Esophagus squamous epithelium (tissue), 5 donors: ENCODE measurements around the gene FHAD1. TPM values are rescaled to one million over a fixed set of nuclear protein-coding genes. Genes with fewer than 3 reads are reported as not detected.

Source experiments
- DNase-seq: peaks from one replicate; lab custom pipeline; 2025; lab: John Stamatoyannopoulos, UW
- H3K27ac ChIP-seq, 4 donors: fragments of 200-600 bp; sonication (generic); one replicate each; pipeline ENCODE4 v1.5.1; 2016 to 2019; ENCODE audit warnings: mild to moderate bottlenecking in 1 of 4
- H3K27me3 ChIP-seq, 4 donors: fragments of 200-600 bp; sonication (generic); 1 replicate in 3 of 4; 2 replicates in 1 of 4; pipeline versions ENCODE4 v1.5.1 to v1.6.0; 2017 to 2021; ENCODE audit warnings: antibody characterized with exemption in 1 of 4
- H3K36me3 ChIP-seq, 3 donors: fragments of 200-600 bp; sonication (generic); one replicate each; pipeline ENCODE4 v1.5.1; 2016 to 2019
- H3K4me1 ChIP-seq, 3 donors: fragments of 200-600 bp; sonication (generic); one replicate each; pipeline ENCODE4 v1.5.1; 2017 to 2019
- H3K4me3 ChIP-seq, 4 donors: fragments of 200-600 bp; sonication (generic); 1 replicate in 3 of 4; 2 replicates in 1 of 4; pipeline ENCODE4 v1.5.1; 2016 to 2019; ENCODE audit warnings: mild to moderate bottlenecking in 2 of 4, moderate library complexity in 1 of 4
- H3K9me3 ChIP-seq, 3 donors: fragments of 200-600 bp; sonication (generic); one replicate each; pipeline ENCODE4 v1.5.1; 2016 to 2019
- CTCF ChIP-seq, 6 experiments: fragments of 450-650 bp in 4 of 6; fragments of 200-600 bp in 2 of 6; sonication (generic) in 2 of 6; IDR thresholded peaks; one replicate each; pipeline ENCODE4 v1.5.1; 2016 to 2019; ENCODE audit warnings: antibody characterized with exemption in 6 of 6, mild to moderate bottlenecking in 4 of 6, moderate library complexity in 4 of 6
- POLR2A ChIP-seq, 4 donors: fragments of 450-650 bp; IDR thresholded peaks; one replicate each; pipeline ENCODE4 v1.6.1; 2017; ENCODE audit warnings: antibody characterized with exemption in 4 of 4, mild to moderate bottlenecking in 4 of 4, moderate library complexity in 3 of 4
- WGBS, 2 donors: methylation state at CpG; one replicate each; pipeline ENCODE4 v1.1.5; 2018; 5-methylcytosine and 5-hydroxymethylcytosine counted together
- intact Hi-C: fragments of 100-400 bp; cut with DNase I; formaldehyde crosslinking; loops from one replicate; pipeline ENCODE4 v1.15.0; 2022
- total RNA-seq, 4 donors: library from RNA; depleted of rRNA; stranded (reverse); fragments of >200 nt; gene quantifications; one replicate each; pipeline ENCODE4 v1.1.0, GENCODE V29; 2016
- donor health status: DM: yes; HTN: yes; CAD: no.

The FHAD1 gene
- total RNA-seq, 4 donors from 2014 or later: 0.57 TPM; not detected in 3

GRCh38 chr1:15224974-15225373 lies 22.0 kb upstream of the FHAD1 start:
- no peaks in the 10 kb centered on the region for H3K27me3 ChIP-seq
- no peak for DNase-seq
- peak overlapping the region in 1 of 4 donors; percentile 14 for H3K27ac ChIP-seq
- intact Hi-C loops: no loop called here
- WGBS, 2 donors: 65 to 74% methylated on average over 4 of the region's 4 CpGs
- peaks cover 0 to 9% (median 2%) of the 10 kb centered on the region in 3 donors for H3K36me3 ChIP-seq
- H3K4me1 ChIP-seq: peaks cover 0 to 16% (median 0%) of the 10 kb centered on the region in 3 donors
- TF ChIP-seq POLR2A (IDR thresholded peaks at IDR 0.05) (no peak), CTCF (IDR thresholded peaks at IDR 0.05) (no peak)
- H3K4me3 ChIP-seq: no peak overlapping the region
- H3K9me3 ChIP-seq: no peaks in the 10 kb centered on the region

GRCh38 chr1:15225461-15225860 lies 21.6 kb upstream of the FHAD1 start:
- intact Hi-C loops: no loop called here
- WGBS, 2 donors: 74 to 80% methylated on average over 1 to 4 of the region's 4 CpGs
- no peak overlapping the region for H3K27ac ChIP-seq

GRCh38 chr1:15226388-15227255 lies 20.4 kb upstream of the FHAD1 start:
- Histone ChIP-seq H3K4me3 (no peak overlapping the region), H3K27me3 (no peaks in the 10 kb centered on the region), H3K27ac (no peak overlapping the region), H3K4me1 (peaks cover 0 to 16% (median 0%) of the 10 kb centered on the region in 3 donors), H3K9me3 (no peaks in the 10 kb centered on the region), H3K36me3 (no peaks in the 10 kb centered on the region)
- 66 to 71% methylated on average over 7 to 16 of the region's 17 CpGs for WGBS, 2 donors
- TF ChIP-seq POLR2A (IDR thresholded peaks at IDR 0.05): no peak
- TF ChIP-seq CTCF (IDR thresholded peaks at IDR 0.05): no peak
- intact Hi-C loops: no loop called here
- no peak for DNase-seq

More at GRCh38 chr1:15225461-15225860, 21.6 kb upstream of the FHAD1 start:
- no peak overlapping the region for H3K4me3 ChIP-seq
- TF ChIP-seq CTCF (IDR thresholded peaks at IDR 0.05) (no peak), POLR2A (IDR thresholded peaks at IDR 0.05) (no peak)
- H3K9me3 ChIP-seq: no peaks in the 10 kb centered on the region
- H3K27me3 ChIP-seq: no peaks in the 10 kb centered on the region
- DNase-seq: no peak
- peaks cover 0 to 6% (median 0%) of the 10 kb centered on the region in 3 donors for H3K36me3 ChIP-seq
- peaks cover 0 to 16% (median 0%) of the 10 kb centered on the region in 3 donors for H3K4me1 ChIP-seq

GRCh38 chr1:15229707-15230131 lies 17.3 kb upstream of the FHAD1 start:
- Histone ChIP-seq H3K27ac (no peak overlapping the region), H3K4me1 (peaks cover 0 to 8% (median 0%) of the 10 kb centered on the region in 3 donors), H3K27me3 (no peaks in the 10 kb centered on the region), H3K36me3 (no peaks in the 10 kb centered on the region), H3K4me3 (no peak overlapping the region), H3K9me3 (no peaks in the 10 kb centered on the region)
- DNase-seq: no peak
- intact Hi-C loops: no loop called here
- TF ChIP-seq POLR2A (IDR thresholded peaks at IDR 0.05) (no peak), CTCF (IDR thresholded peaks at IDR 0.05) (no peak)
- WGBS, 2 donors: 81 to 84% methylated on average over 4 of the region's 4 CpGs

- intact Hi-C loops: no loop called here
- no peaks in the 10 kb centered on the region for H3K9me3 ChIP-seq
- DNase-seq: no peak
- TF ChIP-seq POLR2A (IDR thresholded peaks at IDR 0.05): no peak
- TF ChIP-seq CTCF (IDR thresholded peaks at IDR 0.05): no peak
- no peak overlapping the region for H3K27ac ChIP-seq
- no peak overlapping the region for H3K4me3 ChIP-seq
- WGBS, 2 donors: 55 to 68% methylated on average over 5 of the region's 5 CpGs
- no peaks in the 10 kb centered on the region for H3K27me3 ChIP-seq
- no peaks in the 10 kb centered on the region for H3K4me1 ChIP-seq
- H3K36me3 ChIP-seq: no peaks in the 10 kb centered on the region
Observed at GRCh38 chr1:15231714-15232201, 15.3 kb upstream of the FHAD1 start.
